Muscle layer of duodenum (tissue), 2 donors: ENCODE data around the gene ASTL.

Source experiments
- H3K27ac ChIP-seq: one replicate; pipeline ENCODE4 v1.7.0; 2013; ENCODE audit warnings: mild to moderate bottlenecking, low read length
- H3K27me3 ChIP-seq: one replicate; pipeline ENCODE4 v1.7.0; 2013; ENCODE audit warnings: low read depth, mild to moderate bottlenecking, control low read depth, low read length
- H3K36me3 ChIP-seq, 2 donors: one replicate each; pipeline ENCODE4 v1.7.0; 2013; ENCODE audit warnings: low read length in 2 of 2, control low read depth in 1 of 2, mild to moderate bottlenecking in 1 of 2; ENCODE audit not compliant: insufficient read depth in 2 of 2, control insufficient read depth in 1 of 2
- H3K4me1 ChIP-seq, 2 donors: one replicate each; pipeline ENCODE4 v1.7.0; 2013; ENCODE audit warnings: low read length in 2 of 2, mild to moderate bottlenecking in 2 of 2, control low read depth in 1 of 2, moderate library complexity in 1 of 2; ENCODE audit not compliant: insufficient read depth in 2 of 2, control insufficient read depth in 1 of 2
- H3K4me3 ChIP-seq, 2 donors: one replicate each; pipeline ENCODE4 v1.7.0; 2013; ENCODE audit warnings: low read length in 2 of 2, low read depth in 1 of 2, mild to moderate bottlenecking in 1 of 2
- H3K9me3 ChIP-seq, 2 donors: one replicate each; pipeline ENCODE4 v1.7.0; 2013; ENCODE audit warnings: low read length in 2 of 2, control low read depth in 1 of 2, mild to moderate bottlenecking in 1 of 2; ENCODE audit not compliant: control insufficient read depth in 1 of 2
- donor health status: healthy.

Gene ASTL

DNA sequence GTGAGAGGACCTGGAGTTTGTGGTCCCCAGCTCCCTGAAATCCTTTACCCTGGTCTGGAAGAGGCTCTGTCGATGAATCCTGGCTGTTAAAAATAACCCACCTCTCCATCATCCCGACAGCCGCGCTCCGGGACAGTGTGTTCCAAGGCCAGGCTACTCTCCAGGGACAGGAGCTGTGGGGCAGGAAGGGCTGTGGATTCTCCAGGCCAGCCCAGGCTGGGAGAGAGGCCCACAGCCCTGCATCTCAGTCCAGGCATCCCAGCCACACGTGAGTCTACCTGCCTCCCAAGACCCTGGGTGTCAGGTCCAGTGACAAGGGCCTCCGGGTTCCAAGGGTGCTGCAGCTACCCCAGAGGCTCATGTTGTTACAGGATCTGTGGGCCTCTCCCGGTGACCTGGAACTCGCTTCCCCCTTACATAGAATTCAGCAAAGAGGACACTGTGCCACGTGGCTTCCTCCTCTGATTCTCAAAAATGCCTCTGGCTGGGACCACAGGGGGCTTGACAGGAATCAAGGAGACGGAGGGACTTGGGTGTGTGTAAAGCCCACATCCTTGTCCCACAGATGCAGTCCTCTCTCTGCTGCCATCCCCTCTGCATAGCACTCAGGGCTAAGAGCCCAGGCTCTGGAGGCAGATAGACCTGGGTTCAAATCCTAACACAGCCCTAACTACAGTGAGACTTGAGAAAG, 39.3 kb downstream of the ASTL start:
- Histone ChIP-seq H3K4me1 (peaks cover 4 to 37% of the 10 kb centered on the region in 2 donors), H3K36me3 (no peaks in the 10 kb centered on the region), H3K27ac (peak overlapping the region; percentile 23), H3K27me3 (no peaks in the 10 kb centered on the region), H3K9me3 (no peaks in the 10 kb centered on the region), H3K4me3 (no peak overlapping the region)

DNA sequence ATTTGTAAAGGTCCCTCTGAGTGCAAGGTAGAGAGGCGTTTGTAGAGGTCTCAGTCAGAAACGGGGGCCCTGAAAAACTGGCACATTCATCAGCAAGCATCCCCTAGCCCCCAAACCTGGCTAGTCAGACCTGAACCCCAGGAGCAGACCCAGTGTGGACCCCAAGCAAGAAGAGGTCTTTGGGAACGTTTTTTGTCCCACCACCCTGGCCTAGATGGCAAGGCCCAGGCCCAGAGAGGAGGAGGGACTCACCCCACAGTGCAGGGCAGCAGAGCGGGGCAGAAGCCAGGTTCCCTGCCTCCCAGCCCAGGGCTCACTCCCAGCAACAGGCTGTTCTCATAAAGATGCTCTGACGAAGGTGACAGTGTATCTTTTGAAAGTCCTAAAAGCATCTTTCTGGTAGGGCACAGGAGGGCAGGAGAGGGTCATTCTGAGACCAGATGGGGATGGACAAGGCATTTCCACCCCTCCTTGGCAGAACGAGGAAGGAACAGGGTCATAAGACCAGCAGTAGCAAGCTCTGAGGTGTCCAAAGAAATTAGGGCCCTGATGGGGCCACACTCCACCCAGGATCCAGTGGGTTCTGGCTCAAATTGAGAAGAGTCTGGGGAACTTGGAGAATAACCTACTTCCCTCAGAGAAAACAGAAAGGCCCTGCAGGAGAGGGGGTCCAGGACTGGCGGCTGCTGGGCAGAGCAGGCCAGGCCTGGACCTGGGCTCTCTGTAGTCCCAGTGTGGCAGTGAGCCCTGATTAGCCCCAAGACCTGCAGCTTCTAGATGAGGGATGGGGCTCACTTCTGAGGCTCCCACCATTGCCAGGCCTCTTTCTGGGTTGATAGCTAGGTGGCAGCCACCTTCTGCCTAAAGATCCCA, 40.1 kb downstream of the ASTL start:
- Histone ChIP-seq H3K9me3 (no peaks in the 10 kb centered on the region), H3K36me3 (no peaks in the 10 kb centered on the region), H3K4me3 (no peak overlapping the region), H3K27ac (peak overlapping the region; percentile 23), H3K4me1 (peaks cover 4 to 37% of the 10 kb centered on the region in 2 donors), H3K27me3 (no peaks in the 10 kb centered on the region)

DNA sequence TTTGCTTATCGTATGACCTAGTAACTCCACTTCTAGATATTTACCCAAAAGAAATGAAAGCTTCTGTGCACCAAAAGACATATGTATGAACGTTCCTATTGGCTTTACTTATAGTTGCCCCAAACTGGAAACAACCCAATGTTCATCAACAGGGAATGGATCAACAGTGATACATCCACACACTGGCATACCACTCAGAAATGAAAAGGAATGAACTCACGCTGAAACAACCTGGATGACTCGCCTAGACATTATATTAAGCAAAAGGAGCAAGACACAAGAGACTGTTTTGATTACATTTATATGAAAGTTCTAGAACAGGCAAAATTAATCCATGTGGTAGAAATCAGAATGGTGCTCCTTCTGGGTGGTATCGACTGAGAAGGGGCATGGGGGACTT, 40.9 kb downstream of the ASTL start:
- Histone ChIP-seq H3K27ac (no peak overlapping the region), H3K9me3 (no peaks in the 10 kb centered on the region), H3K36me3 (no peaks in the 10 kb centered on the region), H3K4me1 (peaks cover 4 to 31% of the 10 kb centered on the region in 2 donors), H3K27me3 (no peaks in the 10 kb centered on the region), H3K4me3 (no peak overlapping the region)

DNA sequence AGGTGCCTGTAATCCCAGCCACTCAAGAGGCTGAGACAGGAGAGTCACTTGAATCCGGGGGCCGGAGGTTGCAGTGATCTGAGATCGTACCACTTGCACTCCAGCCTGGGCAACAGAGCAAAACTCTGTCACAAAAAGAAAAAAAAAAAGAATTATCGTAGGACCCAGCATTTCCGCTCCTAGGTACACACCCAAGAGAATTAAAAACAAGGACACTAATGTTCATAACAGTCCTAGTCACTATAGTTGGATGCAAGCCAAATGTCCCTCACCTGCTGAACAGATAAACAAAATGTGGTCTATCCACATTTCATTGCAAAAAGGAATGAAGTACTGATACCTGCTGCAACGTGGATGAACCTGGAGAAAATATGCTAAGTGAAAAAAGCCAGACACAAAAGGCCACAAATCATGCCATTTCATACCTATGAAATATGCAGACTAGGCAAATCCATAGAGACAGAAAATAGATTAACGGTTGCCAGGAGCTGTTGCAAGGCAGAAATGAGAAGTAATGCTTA, 43.1 kb downstream of the ASTL start:
- Histone ChIP-seq H3K27ac (no peak overlapping the region), H3K27me3 (no peaks in the 10 kb centered on the region), H3K9me3 (no peaks in the 10 kb centered on the region), H3K4me3 (no peak overlapping the region), H3K4me1 (peaks cover 4 to 22% of the 10 kb centered on the region in 2 donors), H3K36me3 (no peaks in the 10 kb centered on the region)

DNA sequence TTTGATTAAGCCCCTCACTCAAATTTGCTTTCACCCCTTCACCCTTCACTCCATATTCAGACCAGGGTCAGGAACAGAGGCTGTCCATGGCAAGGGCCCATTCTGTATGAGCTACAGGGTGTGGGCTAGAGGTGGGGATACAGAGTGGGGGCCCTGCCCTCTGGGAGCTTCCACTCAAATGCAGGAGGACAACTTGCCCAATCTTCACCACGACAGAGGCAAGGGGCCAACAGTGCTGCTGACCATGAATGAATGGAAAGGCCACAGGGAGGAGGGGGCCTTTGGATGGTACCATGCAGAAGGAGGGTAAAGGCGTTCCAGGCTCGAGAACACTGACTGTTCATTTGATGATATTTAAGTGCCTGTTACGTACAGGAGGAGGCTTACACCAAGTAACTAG, 44.8 kb downstream of the ASTL start:
- H3K27me3 ChIP-seq: no peaks in the 10 kb centered on the region
- no peak overlapping the region for H3K4me3 ChIP-seq
- peaks cover 0 to 14% of the 10 kb centered on the region in 2 donors for H3K4me1 ChIP-seq
- no peaks in the 10 kb centered on the region for H3K36me3 ChIP-seq
- H3K9me3 ChIP-seq: no peaks in the 10 kb centered on the region
- no peak overlapping the region for H3K27ac ChIP-seq

DNA sequence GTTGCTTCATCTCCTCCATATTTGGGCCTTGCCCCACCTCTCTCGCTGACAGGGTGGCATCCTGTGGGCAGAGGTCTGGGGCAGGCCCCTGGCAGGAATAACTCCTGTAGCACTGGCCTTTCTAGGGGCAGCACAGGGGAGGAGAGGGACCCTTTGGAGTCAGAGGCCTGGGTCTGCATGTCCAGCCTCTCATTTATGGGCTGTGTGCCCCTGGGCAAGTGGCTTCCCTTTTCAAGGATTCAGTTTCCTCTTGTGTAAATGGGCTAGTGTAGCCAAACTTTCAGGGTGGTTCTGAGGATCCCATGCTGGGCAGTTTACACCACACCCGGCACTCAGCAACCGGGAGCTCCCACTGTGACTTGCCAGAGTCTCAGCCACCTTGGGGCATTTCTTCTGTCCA, 45.4 kb downstream of the ASTL start:
- Histone ChIP-seq H3K4me1 (peaks cover 0 to 9% of the 10 kb centered on the region in 2 donors), H3K4me3 (no peak overlapping the region), H3K9me3 (no peaks in the 10 kb centered on the region), H3K27ac (no peak overlapping the region), H3K36me3 (no peaks in the 10 kb centered on the region), H3K27me3 (no peaks in the 10 kb centered on the region)

DNA sequence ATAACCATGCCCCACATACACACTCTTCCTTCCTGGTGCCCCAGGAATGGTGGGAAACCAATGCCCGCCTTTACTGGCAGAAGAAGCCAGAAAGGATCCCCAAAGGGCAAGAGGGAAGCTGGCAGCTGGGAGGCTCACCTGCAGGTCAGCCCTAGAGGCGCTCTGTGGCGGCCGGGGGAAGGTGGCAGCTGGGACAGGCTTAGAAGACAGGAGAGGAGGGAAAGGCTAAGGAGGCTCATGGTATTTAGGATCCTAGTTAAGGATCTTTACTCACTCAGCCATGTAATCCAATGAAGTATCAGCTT, 45.8 kb downstream of the ASTL start:
- no peak overlapping the region for H3K27ac ChIP-seq
- no peaks in the 10 kb centered on the region for H3K9me3 ChIP-seq
- no peak overlapping the region for H3K4me3 ChIP-seq
- peaks cover 0 to 8% of the 10 kb centered on the region in 2 donors for H3K4me1 ChIP-seq
- H3K36me3 ChIP-seq: no peaks in the 10 kb centered on the region
- H3K27me3 ChIP-seq: no peaks in the 10 kb centered on the region

DNA sequence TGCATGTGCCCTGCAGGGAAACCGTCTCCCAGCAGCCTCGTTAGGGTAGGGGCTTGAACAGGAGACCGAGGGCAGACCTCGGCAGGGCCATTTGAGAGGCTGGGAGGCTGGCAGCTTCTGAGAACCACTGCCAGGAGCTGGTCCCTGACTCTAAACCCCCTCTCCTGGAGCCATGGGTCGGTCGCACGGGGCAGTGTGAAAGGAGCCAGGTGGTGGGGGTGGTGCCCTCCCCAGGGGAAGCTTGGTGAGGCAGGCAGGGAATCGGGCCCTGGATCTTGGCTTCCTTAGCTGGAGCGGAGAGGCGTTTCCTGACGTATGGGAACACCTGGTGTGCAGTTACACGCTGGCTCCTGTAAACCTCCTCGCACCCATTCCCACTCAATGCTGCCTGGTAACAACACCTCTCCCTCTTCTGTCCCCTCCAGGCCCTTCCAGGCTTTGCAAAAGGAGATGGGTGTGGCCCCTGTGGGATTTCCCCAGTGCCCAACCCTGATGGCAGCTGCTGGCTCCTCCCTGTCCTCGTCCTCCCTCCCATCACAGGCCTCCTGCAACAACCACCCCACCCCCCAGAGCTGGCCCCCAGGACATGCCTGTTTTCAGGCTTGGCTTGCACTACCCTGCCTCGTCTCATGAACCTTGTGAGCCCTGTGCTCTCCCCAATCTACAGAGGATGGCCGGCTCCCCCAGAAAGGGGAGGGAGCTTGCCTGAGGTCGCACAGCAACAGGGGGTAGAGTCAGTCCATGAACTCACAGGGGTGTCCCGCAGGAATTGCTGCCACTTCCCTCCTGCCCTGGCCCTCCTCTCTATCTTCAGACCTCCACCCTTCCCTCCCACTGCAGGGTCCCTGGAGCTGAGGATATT, 46.4 kb downstream of the ASTL start:
- peaks cover 0 to 8% of the 10 kb centered on the region in 2 donors for H3K4me1 ChIP-seq
- H3K9me3 ChIP-seq: no peaks in the 10 kb centered on the region
- H3K27ac ChIP-seq: no peak overlapping the region
- no peaks in the 10 kb centered on the region for H3K36me3 ChIP-seq
- H3K27me3 ChIP-seq: no peaks in the 10 kb centered on the region
- H3K4me3 ChIP-seq: no peak overlapping the region

DNA sequence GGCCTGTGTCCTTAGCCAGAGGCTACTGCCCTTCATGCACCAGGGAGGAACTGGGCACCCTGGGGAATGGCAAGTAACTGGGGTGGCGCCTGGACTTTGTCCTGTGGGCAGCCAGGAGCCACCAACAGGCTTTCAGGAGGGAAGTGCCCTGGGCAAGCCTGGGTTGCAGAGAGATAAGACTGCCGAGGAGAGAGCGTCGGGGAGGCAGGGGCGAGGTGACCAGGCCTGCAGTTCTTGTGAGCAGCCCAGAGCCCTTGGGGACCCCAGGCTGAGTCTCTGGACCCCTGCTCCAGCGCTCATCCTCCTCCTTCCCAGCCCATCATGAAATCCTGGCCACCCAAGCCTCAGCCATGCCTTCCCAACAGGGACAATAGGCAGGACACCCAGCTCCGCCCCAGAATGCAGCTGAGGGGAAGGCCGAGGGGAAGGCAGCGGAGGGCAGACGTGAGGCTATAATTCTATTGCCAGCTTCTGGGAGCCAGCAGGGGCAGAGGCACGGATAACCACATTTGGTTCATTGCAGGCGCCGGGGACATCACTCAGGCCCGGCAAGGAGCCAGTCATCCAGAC, 47.1 kb downstream of the ASTL start:
- Histone ChIP-seq H3K9me3 (no peaks in the 10 kb centered on the region), H3K36me3 (no peaks in the 10 kb centered on the region), H3K27ac (no peak overlapping the region), H3K4me1 (peaks cover 0 to 8% of the 10 kb centered on the region in 2 donors), H3K4me3 (no peak overlapping the region), H3K27me3 (no peaks in the 10 kb centered on the region)

DNA sequence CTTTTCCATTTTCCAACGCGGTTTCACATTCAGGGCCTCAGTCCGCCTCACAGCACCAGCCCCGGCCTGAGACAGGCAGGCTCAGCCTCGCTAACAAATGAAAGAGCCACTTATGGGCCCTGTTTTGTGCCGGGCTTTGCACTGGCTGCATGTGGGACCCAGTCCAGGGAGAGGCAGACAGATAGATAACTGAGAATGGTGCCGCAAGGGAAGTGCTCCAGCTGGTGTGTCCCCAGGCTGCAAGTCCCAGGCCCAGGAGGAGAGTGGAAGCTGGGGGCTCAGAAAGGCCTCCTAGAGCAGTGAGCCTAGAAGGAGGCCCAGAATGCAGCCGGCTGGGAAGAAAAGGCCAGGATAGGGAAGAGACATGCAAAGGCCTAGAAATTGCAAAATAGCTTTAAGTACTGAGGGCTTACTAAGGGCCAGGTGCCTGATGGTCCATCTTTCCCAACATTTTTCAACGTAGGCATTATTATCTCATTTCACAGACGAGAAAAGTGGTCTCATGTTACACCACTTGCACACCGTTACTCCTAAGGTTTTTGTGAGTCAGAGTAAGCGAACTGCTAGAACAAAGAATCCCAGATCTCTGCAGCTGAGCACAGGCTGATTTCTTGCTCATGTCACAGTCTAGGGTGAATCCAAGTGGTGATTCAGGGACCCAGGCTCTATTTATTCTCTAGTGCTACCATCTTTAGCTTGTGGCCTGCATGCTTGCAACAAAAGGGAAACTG, 47.9 kb downstream of the ASTL start:
- no peaks in the 10 kb centered on the region for H3K36me3 ChIP-seq
- peaks cover 0 to 8% of the 10 kb centered on the region in 2 donors for H3K4me1 ChIP-seq
- H3K4me3 ChIP-seq: no peak overlapping the region
- H3K27me3 ChIP-seq: no peaks in the 10 kb centered on the region
- H3K27ac ChIP-seq: no peak overlapping the region
- no peaks in the 10 kb centered on the region for H3K9me3 ChIP-seq
